Tibial nerve (tissue), 4 donors: ENCODE data around the gene FA2H. TPM values are rescaled to one million over a fixed set of nuclear protein-coding genes. Genes with fewer than 3 reads are reported as not detected.

Source experiments
- DNase-seq, 2 donors: peaks; one replicate each; pipeline ENCODE4 v3.0.0-alpha.2; 2019; ENCODE audit warnings: low spot score in 2 of 2
- H3K27ac ChIP-seq, 4 donors: fragments of 200-600 bp; sonication (generic) in 3 of 4; one replicate each; pipeline ENCODE4 v1.5.1; 2017 to 2019; ENCODE audit warnings: mild to moderate bottlenecking in 1 of 4
- H3K27me3 ChIP-seq, 2 donors: fragments of 200-600 bp; sonication (generic) in 1 of 2; one replicate each; pipeline versions ENCODE4 v1.5.1 to v1.6.0; 2017 to 2019
- H3K36me3 ChIP-seq, 3 donors: fragments of 200-600 bp; sonication (generic); one replicate each; pipeline ENCODE4 v1.5.1; 2018 to 2019
- H3K4me1 ChIP-seq, 4 donors: fragments of 200-600 bp; sonication (generic) in 3 of 4; one replicate each; pipeline ENCODE4 v1.5.1; 2017 to 2019
- H3K4me3 ChIP-seq, 4 donors: fragments of 200-600 bp; sonication (generic) in 3 of 4; one replicate each; pipeline ENCODE4 v1.5.1; 2017 to 2019; ENCODE audit warnings: mild to moderate bottlenecking in 1 of 4, moderate library complexity in 1 of 4
- H3K9me3 ChIP-seq, 4 donors: fragments of 200-600 bp; sonication (generic) in 3 of 4; one replicate each; pipeline ENCODE4 v1.5.1; 2017 to 2019
- CTCF ChIP-seq, 5 experiments: fragments of 200-600 bp in 3 of 5; fragments of 450-650 bp in 2 of 5; sonication (generic) in 3 of 5; IDR thresholded peaks; one replicate each; pipeline ENCODE4 v1.5.1; 2016 to 2019; ENCODE audit warnings: antibody characterized with exemption in 5 of 5, mild to moderate bottlenecking in 3 of 5, moderate library complexity in 2 of 5
- EP300 ChIP-seq, 2 donors: sonication (generic); formaldehyde crosslinking; IDR thresholded peaks; one replicate each; pipeline ENCODE4 v1.6.1; 2017; ENCODE audit warnings: antibody characterized with exemption in 2 of 2, mild to moderate bottlenecking in 1 of 2
- POLR2A ChIP-seq, 2 donors: fragments of 450-650 bp; IDR thresholded peaks; one replicate each; pipeline ENCODE4 v1.6.1; 2017; ENCODE audit warnings: antibody characterized with exemption in 2 of 2, mild to moderate bottlenecking in 2 of 2, moderate library complexity in 2 of 2
- WGBS, 2 donors: methylation state at CpG; one replicate each; pipeline ENCODE4 v1.1.5; 2018; 5-methylcytosine and 5-hydroxymethylcytosine counted together
- total RNA-seq, 4 donors: library from RNA; depleted of rRNA; stranded (reverse); fragments of >200 nt; gene quantifications; one replicate each; pipeline ENCODE4 v1.1.0, GENCODE V29; 2016

Gene FA2H
- total RNA-seq, 4 donors from 2014 or later: 11.9 to 31.6 (median 21.6) TPM

- Histone ChIP-seq H3K27ac (peak overlapping the region; percentile 66 to 93 (median 80)), H3K4me1 (peaks cover 0 to 75% (median 21%) of the 10 kb centered on the region in 4 donors), H3K36me3 (no peaks in the 10 kb centered on the region), H3K27me3 (no peaks in the 10 kb centered on the region), H3K9me3 (no peaks in the 10 kb centered on the region), H3K4me3 (no peak overlapping the region)
- TF ChIP-seq EP300 (IDR thresholded peaks at IDR 0.05) (peak; percentile 6 to 71), CTCF (IDR thresholded peaks at IDR 0.05) (no peak), POLR2A (IDR thresholded peaks at IDR 0.05) (no peak)
- DNase-seq: peak in 1 of 2 donors; percentile 26
- WGBS, 2 donors: 45 to 54% methylated on average over 13 of the region's 13 CpGs
Observed at GRCh38 chr16:74740795-74741304, 33.8 kb downstream of the FA2H start.

GRCh38 chr16:74739275-74739674, 35.3 kb downstream of the FA2H start:
- H3K4me3 ChIP-seq: no peak overlapping the region
- no peak for TF ChIP-seq EP300 (IDR thresholded peaks at IDR 0.05)
- TF ChIP-seq POLR2A (IDR thresholded peaks at IDR 0.05): no peak
- no peak for TF ChIP-seq CTCF (IDR thresholded peaks at IDR 0.05)
- peak overlapping the region in 3 of 4 donors; percentile 30 to 93 (median 90) for H3K27ac ChIP-seq
- no peaks in the 10 kb centered on the region for H3K27me3 ChIP-seq
- no peaks in the 10 kb centered on the region for H3K9me3 ChIP-seq
- H3K36me3 ChIP-seq: no peaks in the 10 kb centered on the region
- DNase-seq: no peak
- H3K4me1 ChIP-seq: peaks cover 0 to 78% (median 23%) of the 10 kb centered on the region in 4 donors
- WGBS, 2 donors: 57 to 68% methylated on average over 3 of the region's 6 CpGs

GRCh38 chr16:74738816-74739215, 35.8 kb downstream of the FA2H start:
- 87 to 92% methylated on average over 11 of the region's 11 CpGs for whole genome bisulfite sequencing, 2 donors
- peak overlapping the region in 2 of 4 donors; percentile 90 to 93 for H3K27ac ChIP-seq
- H3K9me3 ChIP-seq: no peaks in the 10 kb centered on the region

GRCh38 chr16:74738113-74738541, 36.5 kb downstream of the FA2H start:
- peak overlapping the region in 2 of 4 donors; percentile 90 to 93 for H3K27ac ChIP-seq
- H3K27me3 ChIP-seq: no peaks in the 10 kb centered on the region
- no peaks in the 10 kb centered on the region for H3K9me3 ChIP-seq
- DNase-seq: no peak
- no peaks in the 10 kb centered on the region for H3K36me3 ChIP-seq
- H3K4me3 ChIP-seq: no peak overlapping the region
- peaks cover 0 to 70% (median 13%) of the 10 kb centered on the region in 4 donors for H3K4me1 ChIP-seq
- 41 to 50% methylated on average over 10 of the region's 10 CpGs for WGBS, 2 donors
- no peak for TF ChIP-seq POLR2A (IDR thresholded peaks at IDR 0.05)
- no peak for TF ChIP-seq CTCF (IDR thresholded peaks at IDR 0.05)
- no peak for TF ChIP-seq EP300 (IDR thresholded peaks at IDR 0.05)

More at GRCh38 chr16:74738816-74739215, 35.8 kb downstream of the FA2H start:
- no peak for TF ChIP-seq POLR2A (IDR thresholded peaks at IDR 0.05)
- no peak for TF ChIP-seq CTCF (IDR thresholded peaks at IDR 0.05)
- no peak for TF ChIP-seq EP300 (IDR thresholded peaks at IDR 0.05)
- Histone ChIP-seq H3K36me3 (no peaks in the 10 kb centered on the region), H3K27me3 (no peaks in the 10 kb centered on the region), H3K4me1 (peaks cover 0 to 77% (median 20%) of the 10 kb centered on the region in 4 donors), H3K4me3 (no peak overlapping the region)
- no peak for DNase-seq

- Histone ChIP-seq H3K36me3 (no peaks in the 10 kb centered on the region), H3K27me3 (no peaks in the 10 kb centered on the region), H3K27ac (peak overlapping the region in 3 of 4 donors; percentile 10 to 93 (median 53)), H3K9me3 (no peaks in the 10 kb centered on the region), H3K4me1 (peaks cover 0 to 64% (median 11%) of the 10 kb centered on the region in 4 donors), H3K4me3 (no peak overlapping the region)
- TF ChIP-seq EP300 (IDR thresholded peaks at IDR 0.05): no peak
- no peak for TF ChIP-seq POLR2A (IDR thresholded peaks at IDR 0.05)
- no peak for TF ChIP-seq CTCF (IDR thresholded peaks at IDR 0.05)
- DNase-seq: no peak
- WGBS, 2 donors: 84 to 86% methylated on average over 6 of the region's 6 CpGs
Observed at GRCh38 chr16:74737521-74737920, 37.1 kb downstream of the FA2H start.
